DMS 273 (cell line): ENCODE measurements around the gene LSR.

ENCODE experiments used
- DNase-seq: peaks from one replicate; lab custom pipeline; 2025; ENCODE audit not compliant: unreplicated experiment; lab: John Stamatoyannopoulos, UW

LSR gene

DNA sequence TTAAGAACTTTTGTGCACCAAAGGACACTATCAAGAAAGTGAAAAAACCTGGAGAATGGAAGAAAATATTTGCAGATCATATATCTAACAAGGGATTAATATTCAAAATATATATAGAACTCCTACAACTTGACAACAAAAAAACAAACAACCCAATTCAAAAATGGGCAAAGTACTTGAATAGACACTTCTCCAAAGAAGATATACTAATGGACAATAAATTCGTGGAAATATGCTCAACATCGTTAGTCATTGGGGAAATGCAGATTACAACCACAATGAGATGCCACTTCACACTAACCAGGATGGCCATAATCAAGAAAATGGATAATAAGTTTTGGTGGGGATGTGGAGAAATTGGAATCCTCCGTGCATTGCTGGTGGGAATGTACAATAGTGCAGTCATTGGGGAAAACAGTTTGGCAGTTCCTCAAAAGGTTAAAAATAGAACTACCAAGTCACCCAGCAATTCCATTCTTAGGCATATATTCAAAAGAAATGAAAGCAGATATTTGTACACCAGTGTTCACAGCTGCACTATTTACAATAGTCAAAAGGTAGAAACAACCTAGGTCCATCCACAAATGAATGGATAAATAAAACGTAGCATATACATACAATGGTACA lies 2.2 kb upstream of the LSR start:
- DNase-seq = no peak

DNA sequence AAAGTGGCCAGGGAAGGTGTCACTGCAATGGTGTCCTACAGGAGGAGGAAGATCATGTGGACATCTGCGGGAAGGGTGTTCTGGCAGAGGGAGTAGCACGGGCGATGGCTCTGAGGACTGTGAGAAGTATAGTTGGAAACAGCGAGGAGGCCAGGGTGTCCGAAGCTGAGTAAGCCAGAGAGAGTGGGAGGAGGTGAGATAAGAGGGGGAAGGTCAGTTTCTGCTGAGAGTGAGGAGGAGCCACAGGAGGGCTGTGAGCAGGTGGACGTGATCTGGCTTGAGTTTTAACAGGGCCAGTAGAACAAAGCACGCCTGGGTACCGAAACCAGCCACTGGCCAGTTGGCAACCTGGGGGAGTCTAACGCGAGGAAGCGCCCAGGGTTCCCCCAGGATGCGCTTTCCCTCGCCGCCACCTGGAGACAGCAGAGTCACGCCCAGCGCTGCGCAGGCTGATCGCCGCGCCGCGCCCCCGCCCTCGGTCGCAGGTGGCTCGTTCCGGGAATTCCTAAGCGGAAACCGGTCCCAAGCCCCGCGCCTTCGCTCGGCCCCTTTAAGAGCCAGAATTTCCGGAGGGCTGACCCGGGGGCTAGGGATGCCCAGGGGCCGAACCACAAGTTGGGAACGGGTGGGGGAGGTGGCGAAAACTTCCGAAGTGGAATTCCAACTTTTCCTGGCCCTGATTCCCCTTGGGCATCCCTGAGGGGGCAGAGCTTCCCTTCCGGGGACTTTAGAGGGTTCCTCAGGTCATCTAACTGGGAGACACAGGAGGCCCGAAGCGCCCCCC lies 1.1 kb upstream of the LSR start:
- peak; percentile 72 for DNase-seq

DNA sequence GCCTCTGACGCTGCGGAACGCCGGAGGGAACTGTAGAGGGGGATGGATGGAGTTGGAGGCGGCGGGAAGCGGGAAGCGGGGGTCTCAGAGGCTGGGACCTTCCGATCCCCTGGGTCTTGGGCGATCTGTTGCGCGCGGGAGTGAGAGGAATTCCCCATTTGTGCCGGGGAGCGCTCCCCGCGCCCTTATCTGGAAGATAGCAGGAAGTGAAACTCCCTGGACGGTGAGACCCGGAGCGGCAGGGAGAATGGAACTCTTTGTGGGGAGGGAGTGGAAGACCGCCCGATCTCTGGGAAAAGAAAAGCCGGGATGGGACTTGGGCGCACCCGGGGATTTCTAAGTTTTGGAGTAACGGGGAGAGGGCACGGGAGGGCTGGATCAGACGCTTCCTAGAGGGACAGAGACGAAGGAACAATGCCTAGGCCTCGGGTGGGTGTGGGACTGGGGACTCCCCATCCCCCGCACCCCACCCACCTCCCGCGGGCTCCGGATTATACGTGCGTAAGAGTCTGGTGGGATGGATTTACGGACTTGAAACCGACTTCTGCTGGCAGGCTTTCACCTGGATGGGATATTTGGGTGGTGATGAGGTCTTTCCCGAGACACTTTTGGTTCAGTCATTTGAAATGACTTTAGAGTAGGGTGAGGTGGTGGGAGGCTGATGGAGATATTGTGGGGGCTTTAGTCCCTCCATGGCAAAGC lies 495 bp downstream of the LSR start:
- DNase-seq = peak; percentile 28

DNA sequence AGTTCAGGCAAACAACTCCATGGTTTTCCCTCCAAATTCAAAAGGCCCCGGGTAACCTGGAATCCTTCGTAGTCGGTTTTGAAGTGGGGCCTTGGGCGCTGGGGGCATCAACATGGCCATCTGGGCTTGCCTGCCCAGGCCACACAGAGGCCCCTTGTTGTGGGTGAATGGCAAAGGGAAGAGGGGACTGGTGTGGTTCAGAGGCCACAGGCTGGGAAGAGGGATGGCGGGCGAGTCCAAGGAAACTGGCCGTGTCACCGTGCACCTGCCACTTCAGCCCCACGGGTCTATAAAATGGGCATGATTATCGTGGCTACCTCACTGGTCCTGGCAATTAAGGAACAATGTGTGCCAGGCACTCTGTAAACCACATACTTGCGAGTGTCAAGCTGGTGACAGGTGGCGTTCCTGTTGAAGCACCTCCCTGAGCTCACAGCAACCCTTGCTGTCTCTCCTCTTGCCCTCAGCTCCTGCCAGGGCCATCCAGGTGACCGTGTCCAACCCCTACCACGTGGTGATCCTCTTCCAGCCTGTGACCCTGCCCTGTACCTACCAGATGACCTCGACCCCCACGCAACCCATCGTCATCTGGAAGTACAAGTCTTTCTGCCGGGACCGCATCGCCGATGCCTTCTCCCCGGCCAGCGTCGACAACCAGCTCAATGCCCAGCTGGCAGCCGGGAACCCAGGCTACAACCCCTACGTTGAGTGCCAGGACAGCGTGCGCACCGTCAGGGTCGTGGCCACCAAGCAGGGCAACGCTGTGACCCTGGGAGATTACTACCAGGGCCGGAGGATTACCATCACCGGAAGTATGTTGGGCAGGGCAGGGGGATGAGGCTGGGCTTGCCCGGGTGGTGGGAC lies 1.3 kb downstream of the LSR start:
- DNase-seq = no peak

DNA sequence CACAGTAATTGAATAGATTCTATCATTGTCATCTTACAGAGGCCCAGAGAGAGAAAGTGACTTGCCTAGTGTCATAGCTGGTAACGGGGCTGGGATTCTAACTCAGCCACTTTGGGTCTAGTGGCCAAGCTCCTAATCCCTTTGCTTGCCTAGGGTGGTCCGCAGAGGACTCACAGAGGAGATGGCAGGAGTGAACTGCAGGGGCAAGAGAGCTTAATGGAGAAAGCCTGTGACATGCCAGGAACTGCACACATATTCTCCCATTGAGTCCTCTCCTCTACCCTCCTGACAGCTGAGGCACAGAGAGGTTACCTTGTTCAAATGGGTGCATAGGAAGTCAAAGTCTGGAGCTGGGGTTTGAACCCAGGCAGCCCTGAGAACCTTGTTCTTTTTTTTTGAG lies 2.7 kb downstream of the LSR start:
- DNase-seq = no peak

DNA sequence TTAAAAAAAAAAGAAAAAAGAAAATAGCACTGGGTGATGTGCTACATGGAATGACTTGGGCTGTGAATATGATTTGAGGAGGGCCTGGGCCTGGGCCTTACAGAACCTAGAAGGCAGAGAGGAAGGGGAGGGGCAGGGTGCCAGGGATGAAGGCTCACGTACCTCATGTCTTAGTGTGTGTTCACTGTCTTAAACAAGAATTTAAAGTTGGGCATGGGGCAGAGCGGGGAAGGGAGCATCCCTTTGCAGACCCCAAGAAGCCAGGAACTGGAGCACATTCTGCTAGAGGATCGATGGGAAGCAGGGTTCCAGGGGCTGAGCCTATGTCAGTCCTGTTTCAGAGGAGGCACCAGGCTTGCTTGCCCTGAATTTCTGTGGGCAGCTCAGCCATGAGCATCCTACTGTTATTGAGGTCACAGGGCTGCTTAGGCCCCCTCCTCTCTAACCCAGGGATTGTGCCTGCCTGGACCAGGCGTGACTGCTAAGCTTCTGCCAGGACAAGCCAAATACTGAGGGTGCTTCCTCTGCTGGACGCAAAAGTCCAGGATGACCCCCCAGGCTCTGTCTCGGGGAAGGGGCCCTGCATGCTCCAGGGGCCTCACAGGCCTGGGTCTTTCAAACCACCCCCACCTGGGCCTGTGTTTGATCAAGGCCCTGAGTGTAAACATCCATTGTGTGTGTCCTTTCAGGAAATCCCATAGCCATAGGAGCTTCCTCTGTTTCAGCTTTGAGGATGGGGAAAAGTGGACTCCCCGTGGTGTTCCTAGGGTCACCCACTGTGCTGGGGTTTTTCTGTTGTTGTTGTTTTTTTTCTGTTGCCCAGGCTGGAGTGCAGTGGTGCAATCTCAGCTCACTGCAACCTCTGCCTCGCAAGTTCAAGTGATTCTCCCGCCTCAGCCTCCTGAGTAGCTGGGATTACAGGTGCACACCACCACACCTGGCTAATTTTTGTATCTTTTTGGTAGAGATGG lies 4.8 kb downstream of the LSR start:
- no peak for DNase-seq

DNA sequence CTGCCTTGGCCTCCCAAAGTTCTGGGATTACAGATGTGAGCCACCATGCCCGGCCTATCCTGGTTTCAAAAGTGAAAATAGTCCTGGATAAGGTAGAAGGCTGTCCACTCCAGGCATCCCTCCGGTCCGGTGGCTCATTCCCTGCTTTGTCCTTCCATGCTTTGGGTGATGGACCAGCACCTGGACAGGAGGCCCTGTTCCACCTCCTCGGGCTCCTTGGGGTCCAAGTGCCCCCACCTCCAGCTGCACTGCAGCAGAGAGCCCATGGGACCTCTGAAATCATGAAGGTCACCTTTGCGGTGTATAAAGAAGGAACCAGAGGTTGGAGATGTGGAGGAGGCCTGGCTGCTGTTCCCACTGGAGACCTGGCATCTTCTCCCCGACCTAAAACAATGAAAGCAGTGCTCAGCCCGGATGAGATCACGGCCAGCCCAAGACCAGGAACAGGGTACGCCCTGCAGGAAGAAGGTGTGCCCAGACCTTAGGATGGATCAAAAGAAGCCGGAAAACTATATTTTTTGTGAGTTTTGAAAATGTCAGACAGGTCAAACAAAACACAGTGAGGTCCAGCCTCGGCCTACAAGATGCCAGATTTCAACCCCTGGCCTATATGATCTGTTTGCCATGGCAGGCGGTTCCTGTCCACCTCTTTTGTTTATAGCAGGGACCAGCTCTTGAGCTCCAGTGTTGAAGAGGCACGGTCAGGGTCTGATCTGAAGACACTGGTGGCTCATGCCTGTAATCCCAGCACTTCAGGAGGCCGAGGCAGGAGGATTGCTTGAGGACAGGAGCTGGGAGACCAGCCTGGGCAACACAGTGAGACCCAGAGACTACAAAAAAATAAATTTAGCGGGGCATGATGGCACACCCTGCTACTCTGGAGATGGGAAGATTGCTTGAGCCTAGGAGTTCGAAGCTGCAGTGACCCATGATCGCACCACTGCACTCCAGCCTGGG lies 5.8 kb downstream of the LSR start:
- DNase-seq = no peak

DNA sequence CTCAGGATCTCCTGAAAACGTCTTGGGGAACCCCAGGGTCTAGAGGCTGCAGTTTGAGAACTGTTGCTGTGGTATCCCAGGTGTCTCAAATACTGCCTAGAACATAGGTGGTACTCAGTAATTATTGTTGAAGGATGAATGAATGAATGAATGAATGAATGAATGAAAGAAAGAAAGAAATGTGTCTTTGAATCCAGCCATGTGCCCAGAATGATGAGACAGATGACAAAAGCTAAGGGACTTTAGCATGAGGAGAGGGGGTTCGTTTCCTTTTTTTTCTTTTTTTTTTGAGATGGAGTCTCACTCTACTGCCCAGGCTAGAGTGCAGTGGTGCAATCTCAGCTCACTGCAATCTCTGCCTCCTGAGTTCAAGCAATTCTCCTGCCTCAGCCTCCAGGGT lies 7.8 kb downstream of the LSR start:
- DNase-seq = no peak

DNA sequence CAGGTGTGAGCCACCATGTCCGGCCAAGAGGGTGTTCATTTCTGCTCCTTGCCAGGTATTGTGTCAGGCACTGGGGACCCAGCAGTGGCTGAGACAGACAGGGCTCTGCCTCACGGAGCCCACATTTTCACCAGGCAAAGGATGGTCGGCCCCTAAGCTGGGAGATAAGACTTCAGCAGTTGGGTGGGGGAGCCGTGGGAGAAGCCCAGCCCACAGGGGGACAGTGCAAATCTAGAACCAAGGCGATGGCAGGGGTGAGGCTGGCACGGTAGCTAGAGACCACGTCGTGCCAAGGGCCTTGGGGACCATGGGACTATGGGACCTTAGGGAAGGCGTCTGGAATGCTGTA lies 8.3 kb downstream of the LSR start:
- DNase-seq = no peak

DNA sequence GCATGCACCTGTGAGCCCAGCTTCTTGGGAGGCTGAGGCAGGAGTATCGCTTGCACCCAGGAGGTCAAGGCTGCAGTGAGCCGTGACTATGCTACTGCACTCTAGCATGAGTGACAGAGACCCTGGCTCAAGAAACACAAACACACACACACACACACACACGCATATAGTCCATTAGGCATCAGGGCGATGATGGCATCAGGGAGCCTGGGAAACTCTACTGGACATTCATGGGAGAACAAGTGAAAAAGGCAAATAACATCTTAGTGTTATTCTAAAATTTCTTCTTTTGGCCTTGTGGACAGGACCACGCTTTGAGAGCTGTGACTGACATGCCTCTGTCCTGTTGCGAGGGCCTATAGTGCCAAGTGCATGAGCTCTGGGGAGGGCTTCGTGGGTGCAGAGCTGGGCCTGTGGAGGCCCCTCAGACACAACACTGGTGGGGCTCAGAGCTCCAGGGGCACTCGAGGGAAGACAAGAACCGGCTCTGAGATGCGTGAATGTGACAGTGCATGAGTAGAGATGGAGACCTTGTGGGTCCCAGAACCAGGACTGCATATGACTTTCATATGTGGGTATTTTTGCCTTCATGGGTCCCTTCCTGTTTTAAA lies 12.0 kb downstream of the LSR start:
- no peak for DNase-seq

DNA sequence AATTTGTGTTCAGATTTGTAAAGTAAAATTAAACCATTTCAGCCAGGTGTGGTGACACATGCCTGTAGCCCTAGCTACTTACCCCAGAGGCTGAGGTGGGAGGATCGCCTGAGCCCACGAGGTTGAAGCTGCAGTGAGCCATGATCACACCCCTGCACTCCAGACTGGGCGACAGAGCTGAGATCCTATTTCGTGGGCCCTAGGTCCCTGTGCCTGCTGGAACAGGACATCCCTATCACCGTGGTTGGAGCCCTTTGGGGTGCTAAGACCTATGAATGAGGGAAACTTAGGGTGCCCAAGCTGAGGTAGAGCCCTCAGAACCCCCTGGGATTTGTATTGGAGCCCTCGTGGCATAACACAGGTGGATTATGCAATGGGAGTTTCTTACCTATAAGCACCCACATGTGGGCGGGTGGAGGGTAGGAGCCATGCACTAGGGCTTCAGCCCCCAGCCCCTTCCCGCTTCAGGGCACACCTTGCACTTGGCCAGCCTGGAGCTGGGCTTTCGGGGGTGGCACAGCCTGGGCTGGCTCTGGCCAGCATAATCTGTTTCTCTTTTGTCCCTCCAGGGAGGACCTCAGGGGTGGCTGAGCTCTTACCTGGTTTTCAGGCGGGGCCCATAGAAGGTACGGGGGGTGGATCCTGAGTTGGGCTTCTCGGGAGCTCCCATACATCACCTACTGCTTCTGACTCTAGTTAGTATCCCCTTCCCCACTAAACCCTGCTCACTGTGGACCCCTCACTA lies 12.7 kb downstream of the LSR start:
- DNase-seq = no peak

DNA sequence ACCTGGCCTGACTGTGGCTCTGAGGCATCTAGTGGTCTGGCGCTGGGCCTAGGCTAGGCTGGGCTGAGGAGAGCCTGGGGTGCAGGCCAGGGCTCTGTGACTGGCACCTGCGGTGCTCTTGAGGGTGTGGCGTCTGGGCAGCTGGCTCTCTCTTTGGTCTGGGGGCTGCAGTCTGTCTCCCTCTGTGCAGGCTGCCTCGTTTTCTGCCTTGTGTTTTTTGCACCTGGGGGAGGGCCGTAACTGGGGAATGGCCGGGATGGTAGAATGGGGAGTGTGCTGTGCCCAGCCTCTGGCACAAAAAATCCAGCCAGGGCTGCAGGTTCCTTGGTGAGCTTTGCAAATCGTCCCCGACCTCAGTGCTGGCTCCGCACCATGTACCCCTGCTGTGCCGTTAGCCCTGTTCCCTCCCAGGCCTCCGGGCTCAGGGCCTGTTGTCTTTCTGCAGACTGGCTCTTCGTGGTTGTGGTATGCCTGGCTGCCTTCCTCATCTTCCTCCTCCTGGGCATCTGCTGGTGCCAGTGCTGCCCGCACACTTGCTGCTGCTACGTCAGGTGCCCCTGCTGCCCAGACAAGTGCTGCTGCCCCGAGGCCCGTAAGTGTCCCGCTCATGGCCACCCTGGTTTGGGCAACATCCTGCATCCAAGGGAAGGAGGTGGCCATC lies 13.4 kb downstream of the LSR start:
- peak; percentile 70 for DNase-seq

DNA sequence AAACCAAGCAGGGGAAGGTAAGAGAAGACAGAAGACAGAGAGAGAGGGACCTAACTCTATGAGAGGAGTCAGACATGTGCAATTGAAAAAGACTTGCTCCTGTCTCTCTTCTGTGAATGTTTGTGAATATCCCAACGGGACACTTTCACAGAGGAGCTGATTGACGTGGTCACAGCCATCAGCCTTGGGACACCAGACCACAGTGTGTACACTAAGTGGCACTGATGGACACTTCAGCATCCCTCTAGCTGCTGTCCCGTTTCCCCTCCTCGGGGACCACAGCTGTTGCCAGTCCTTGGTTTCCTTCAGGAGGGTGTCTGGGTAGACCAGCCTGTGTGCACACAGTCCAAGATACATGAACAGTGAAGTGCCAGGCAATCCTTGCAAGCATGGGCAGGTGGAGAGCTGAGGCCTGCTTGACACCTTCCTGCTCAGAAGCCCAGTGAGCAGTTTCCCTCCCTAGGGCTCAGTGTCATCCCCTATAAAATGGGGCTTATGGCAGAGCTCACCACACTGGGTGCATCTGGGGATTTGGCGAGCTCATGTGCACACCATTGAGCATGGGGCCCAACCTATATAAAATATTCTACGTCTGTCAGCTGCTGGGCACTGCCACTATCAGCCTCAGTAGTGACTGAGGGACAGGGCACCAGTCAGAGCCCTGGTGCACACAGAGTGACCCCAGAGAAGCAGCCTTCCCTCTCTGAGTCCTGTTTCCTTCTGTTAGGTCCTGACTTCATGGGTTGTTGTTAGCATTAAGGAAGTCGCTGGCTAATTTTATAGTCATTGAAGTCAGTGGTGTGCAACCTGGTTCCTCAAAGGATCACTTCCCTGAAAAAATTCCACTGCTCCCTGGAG lies 15.7 kb downstream of the LSR start:
- no peak for DNase-seq

DNA sequence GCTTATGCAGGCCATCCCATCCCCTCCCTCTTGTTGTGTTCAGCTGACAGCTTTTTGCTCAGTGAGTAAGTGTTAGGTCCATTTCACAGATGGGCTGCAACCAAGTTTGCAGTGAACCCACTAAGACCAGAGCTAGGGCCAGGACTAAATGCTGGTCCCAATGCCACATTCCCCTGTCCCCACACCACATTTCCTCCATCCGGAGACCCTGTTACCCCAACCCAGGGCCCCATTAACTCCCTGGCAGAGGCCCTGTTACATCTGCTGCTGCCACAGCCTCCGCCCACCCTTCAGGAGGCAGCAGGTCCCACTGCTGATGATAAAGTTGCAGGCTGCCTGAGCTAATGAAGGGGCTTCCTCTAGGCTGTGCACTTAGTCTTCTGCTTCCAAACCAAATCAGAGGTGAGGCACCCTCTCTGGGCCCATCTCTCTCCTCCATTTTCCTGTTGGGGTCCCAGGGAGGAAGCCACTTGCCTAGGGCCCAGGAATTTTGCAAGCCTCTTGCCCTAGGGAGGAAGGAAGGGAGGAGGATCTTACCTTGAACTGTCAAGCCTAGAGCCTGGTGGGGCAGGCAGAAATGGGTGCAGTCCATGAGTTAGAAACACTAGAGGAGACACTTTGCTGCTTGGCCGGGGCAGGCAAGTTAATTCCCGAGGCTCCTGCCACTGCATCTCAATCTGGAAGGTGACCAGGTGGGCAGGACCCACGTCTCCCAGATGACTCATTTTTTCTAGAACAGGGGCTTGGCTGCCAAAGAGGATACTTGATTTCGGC lies 16.5 kb downstream of the LSR start:
- DNase-seq = no peak

DNA sequence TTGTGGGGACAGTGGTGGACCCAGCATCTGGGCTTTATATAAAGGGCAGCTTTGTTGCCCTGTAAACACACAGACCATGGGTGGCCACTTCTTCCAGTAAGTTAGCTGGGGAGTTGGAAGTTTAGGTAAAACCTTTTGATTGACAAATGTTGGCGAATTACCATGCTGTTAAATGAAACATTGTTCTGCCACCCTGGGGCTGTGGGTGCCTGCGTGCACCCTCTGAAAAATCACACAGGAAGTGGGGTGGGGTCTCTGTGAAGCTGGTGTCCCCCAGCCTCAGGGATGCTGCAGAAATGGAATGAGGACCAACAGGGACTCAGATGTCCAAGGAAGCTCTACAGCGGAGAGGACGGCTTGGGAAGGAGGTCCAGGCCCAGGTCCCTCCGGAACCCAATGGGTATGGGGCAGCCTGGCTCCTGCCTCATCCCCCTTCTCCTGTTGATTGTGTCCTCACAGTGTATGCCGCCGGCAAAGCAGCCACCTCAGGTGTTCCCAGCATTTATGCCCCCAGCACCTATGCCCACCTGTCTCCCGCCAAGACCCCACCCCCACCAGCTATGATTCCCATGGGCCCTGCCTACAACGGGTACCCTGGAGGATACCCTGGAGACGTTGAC lies 17.2 kb downstream of the LSR start:
- DNase-seq = no peak
